ENCODE measurements around the gene ZRANB1. TPM values are rescaled to one million over a fixed set of nuclear protein-coding genes. Genes with fewer than 3 reads are reported as not detected.

ZRANB1 gene
- total RNA-seq, 2 donors from 2014 or later, result 8.4 to 13.1 TPM

GRCh38 chr10:124957404-124957947 lies 15.6 kb downstream of the ZRANB1 start:
- H3K4me1 ChIP-seq, result no peaks in the 10 kb centered on the region
- no peaks in the 10 kb centered on the region for H3K36me3 ChIP-seq
- no peak overlapping the region for H3K4me3 ChIP-seq
- TF ChIP-seq CTCF (IDR thresholded peaks at IDR 0.05), result no peak
- no peaks in the 10 kb centered on the region for H3K27me3 ChIP-seq
- H3K27ac ChIP-seq, result no peak overlapping the region
- H3K9me3 ChIP-seq, result no peaks in the 10 kb centered on the region
- no peak overlapping the region for H3K9ac ChIP-seq (ENCODE audit: low read depth in 2 of 2, low read length in 2 of 2)
- no peak for DNase-seq
- intact Hi-C loops (cut with DNase I), result no loop called here

DNA sequence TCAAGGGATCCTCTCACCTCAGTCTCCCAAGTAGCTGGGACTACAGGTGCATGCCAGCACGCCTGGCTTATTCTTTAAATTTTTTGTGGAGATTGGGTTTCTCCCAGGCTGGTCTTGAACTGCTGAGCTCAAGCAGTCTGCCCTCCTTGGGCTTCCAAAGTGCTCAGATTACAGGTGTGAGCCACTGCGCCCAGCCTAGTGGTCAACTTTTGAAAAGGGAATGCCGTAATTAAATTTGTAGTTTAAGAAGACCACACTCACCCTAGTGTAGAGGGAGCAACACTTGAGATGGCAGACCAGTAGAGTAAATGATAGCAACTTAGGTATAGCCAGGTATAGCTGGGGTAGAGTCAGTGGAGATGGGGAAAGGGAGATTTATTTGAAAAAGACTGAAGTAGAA lies 17.6 kb downstream of the ZRANB1 start:
- Histone ChIP-seq H3K9ac (ENCODE audit: low read depth in 2 of 2, low read length in 2 of 2) (no peak overlapping the region), H3K4me1 (no peaks in the 10 kb centered on the region), H3K9me3 (no peaks in the 10 kb centered on the region), H3K27me3 (no peaks in the 10 kb centered on the region), H3K27ac (no peak overlapping the region), H3K4me3 (no peak overlapping the region), H3K36me3 (no peaks in the 10 kb centered on the region)
- DNase-seq, result no peak
- no peak for TF ChIP-seq CTCF (IDR thresholded peaks at IDR 0.05)
- intact Hi-C loops (cut with DNase I), result no loop called here

- Histone ChIP-seq H3K9me3 (no peaks in the 10 kb centered on the region), H3K4me3 (no peak overlapping the region), H3K27me3 (no peaks in the 10 kb centered on the region), H3K9ac (ENCODE audit: low read depth in 2 of 2, low read length in 2 of 2) (no peak overlapping the region), H3K27ac (no peak overlapping the region), H3K36me3 (no peaks in the 10 kb centered on the region), H3K4me1 (no peaks in the 10 kb centered on the region)
- intact Hi-C loops (cut with DNase I), result no loop called here
- TF ChIP-seq CTCF (IDR thresholded peaks at IDR 0.05), result no peak
- no peak for DNase-seq
These were observed 19.3 kb downstream of the ZRANB1 start for GRCh38 chr10:124961248-124961570.

GRCh38 chr10:124962421-124962820 lies 20.5 kb downstream of the ZRANB1 start:
- Histone ChIP-seq H3K27me3 (no peaks in the 10 kb centered on the region), H3K36me3 (peaks cover 7% of the 10 kb centered on the region), H3K9me3 (no peaks in the 10 kb centered on the region), H3K4me3 (no peak overlapping the region), H3K27ac (no peak overlapping the region), H3K9ac (ENCODE audit: low read depth in 2 of 2, low read length in 2 of 2) (no peak overlapping the region), H3K4me1 (no peaks in the 10 kb centered on the region)
- TF ChIP-seq CTCF (IDR thresholded peaks at IDR 0.05), result no peak
- DNase-seq, result no peak
- intact Hi-C loops (cut with DNase I), result no loop called here

DNA sequence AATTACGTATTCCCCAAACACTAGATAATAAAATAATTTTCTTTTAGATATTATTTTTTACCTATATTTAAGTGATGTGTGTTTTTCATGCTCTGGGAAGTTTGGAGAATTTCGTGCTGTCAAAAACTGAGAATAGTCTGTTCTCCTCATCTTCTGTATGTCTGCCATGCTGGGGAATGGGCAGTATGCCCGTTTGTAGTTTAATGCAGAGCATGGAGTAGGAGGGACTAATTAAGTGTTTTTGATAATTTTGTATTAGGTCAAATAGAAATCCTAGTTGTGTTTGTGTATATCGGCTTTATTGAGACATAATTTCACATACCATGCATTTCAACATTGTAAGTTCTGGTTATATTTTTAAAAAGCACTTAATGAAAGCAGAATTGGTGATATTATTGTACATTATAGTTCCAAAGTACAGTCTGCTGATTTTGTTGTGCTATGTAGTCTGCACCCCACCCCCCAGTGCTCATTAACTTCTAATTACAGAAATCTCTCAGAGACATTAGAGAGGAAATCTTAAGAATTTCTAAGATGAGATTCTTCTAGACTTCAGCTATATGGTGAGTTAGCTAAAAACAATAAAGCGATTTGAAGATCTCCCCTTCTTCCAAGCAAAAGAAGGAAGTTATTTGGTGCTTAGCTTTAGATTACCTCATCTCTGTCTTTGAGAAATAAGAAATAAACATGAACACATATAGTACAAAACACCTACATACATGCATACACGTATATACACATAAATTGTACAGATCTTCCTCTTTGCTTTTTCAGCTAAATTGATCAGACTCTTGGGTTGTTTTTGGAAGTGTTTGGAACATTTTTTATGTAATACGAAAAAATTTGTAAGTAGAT lies 22.2 kb downstream of the ZRANB1 start:
- no peak overlapping the region for H3K4me3 ChIP-seq
- no peak for DNase-seq
- H3K4me1 ChIP-seq, result no peaks in the 10 kb centered on the region
- no peak overlapping the region for H3K9ac ChIP-seq (ENCODE audit: low read depth in 2 of 2, low read length in 2 of 2)
- intact Hi-C loops (cut with DNase I), result no loop called here
- H3K27ac ChIP-seq, result no peak overlapping the region
- H3K27me3 ChIP-seq, result no peaks in the 10 kb centered on the region
- H3K36me3 ChIP-seq, result peaks cover 8% of the 10 kb centered on the region
- H3K9me3 ChIP-seq, result no peaks in the 10 kb centered on the region
- no peak for TF ChIP-seq CTCF (IDR thresholded peaks at IDR 0.05)
